ENCODE measurements around the gene EDC4. TPM values are rescaled to one million over a fixed set of nuclear protein-coding genes. Genes with fewer than 3 reads are reported as not detected.

EDC4 gene
- total and polyA plus RNA-seq, 2 experiments from 2014 or later: 46.3 to 59.0 TPM

DNA sequence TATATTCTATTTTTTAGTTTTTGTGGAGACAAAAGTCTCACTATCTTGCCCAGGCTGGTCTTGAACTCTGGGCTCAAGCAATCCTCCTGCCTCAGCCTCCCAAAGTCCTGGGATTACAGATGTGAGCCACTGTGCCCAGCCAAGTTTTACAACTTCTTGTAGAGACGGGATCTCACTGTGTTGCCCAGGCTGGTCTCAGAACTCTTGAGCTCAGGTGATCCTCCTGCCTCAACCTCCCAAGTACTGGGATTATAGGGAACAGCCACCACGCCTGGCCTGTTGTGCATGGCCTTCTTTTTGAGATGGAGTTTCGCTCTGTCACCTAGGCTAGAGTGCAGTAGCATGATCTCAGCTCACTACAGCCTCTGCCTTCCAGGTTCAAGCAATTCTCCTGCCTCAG, 19.2 kb upstream of the EDC4 start:
- Histone ChIP-seq H3K79me2 (peaks cover 94% of the 10 kb centered on the region), H3K4me1 (ENCODE audit: insufficient read depth) (peaks cover 23% of the 10 kb centered on the region), H3K4me3 (no peak overlapping the region), H3K9me2 (replicated peaks; ENCODE audit: insufficient read depth) (no peaks in the 10 kb centered on the region), H3K27ac (no peak overlapping the region), H2AFZ (no peak overlapping the region), H3K36me3 (replicated peaks; ENCODE audit: insufficient read depth, low read depth) (no peaks in the 10 kb centered on the region), H3K9me3 (ENCODE audit: low read depth) (no peaks in the 10 kb centered on the region), H3K27me3 (no peaks in the 10 kb centered on the region), H4K20me1 (ENCODE audit: insufficient read depth, poor library complexity, severe bottlenecking) (peaks cover 71% of the 10 kb centered on the region), H3K4me2 (no peak overlapping the region)
- TF ChIP-seq EZH2 (IDR thresholded peaks at IDR 0.05; ENCODE audit: borderline replicate concordance) (no peak), EZH2phosphoT487 (IDR thresholded peaks at IDR 0.05; ENCODE audit: low read depth, severe bottlenecking, unreplicated experiment) (no peak)
- TF ChIP-seq, protein P1, sequence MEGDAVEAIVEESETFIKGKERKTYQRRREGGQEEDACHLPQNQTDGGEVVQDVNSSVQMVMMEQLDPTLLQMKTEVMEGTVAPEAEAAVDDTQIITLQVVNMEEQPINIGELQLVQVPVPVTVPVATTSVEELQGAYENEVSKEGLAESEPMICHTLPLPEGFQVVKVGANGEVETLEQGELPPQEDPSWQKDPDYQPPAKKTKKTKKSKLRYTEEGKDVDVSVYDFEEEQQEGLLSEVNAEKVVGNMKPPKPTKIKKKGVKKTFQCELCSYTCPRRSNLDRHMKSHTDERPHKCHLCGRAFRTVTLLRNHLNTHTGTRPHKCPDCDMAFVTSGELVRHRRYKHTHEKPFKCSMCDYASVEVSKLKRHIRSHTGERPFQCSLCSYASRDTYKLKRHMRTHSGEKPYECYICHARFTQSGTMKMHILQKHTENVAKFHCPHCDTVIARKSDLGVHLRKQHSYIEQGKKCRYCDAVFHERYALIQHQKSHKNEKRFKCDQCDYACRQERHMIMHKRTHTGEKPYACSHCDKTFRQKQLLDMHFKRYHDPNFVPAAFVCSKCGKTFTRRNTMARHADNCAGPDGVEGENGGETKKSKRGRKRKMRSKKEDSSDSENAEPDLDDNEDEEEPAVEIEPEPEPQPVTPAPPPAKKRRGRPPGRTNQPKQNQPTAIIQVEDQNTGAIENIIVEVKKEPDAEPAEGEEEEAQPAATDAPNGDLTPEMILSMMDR (IDR thresholded peaks at IDR 0.05; ENCODE audit: poor library complexity): no peak
- DNase-seq (ENCODE audit: low spot score): no peak
- 98% methylated on average over 3 of the region's 3 CpGs for WGBS (ENCODE audit: low lambda C conversion rate, missing lambda C conversion rate)

DNA sequence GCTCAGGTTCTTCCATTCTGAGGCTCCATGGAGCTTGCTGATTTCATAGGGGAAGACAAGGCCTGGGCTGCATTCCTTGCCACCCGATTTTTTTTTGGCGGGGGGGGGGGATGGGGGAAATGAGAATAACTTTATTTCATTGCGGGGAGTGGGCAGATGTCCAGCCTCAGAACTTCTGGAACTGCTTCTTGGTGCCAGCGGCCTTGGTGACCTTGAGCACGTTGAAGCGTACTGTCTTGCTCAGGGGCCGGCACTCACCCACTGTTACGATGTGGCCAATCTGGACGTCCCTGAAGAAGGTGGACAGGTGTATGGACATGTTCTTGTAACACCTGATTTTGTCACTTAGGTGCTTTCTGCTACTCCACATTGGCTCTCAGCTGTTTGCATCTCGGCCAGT, 17.1 kb upstream of the EDC4 start:
- Histone ChIP-seq H3K36me3 (replicated peaks; ENCODE audit: insufficient read depth, low read depth) (no peaks in the 10 kb centered on the region), H4K20me1 (ENCODE audit: insufficient read depth, poor library complexity, severe bottlenecking) (peaks cover 77% of the 10 kb centered on the region), H3K27ac (peak overlapping the region; percentile 84), H3K9me3 (ENCODE audit: low read depth) (no peaks in the 10 kb centered on the region), H2AFZ (no peak overlapping the region), H3K27me3 (no peaks in the 10 kb centered on the region), H3K79me2 (peaks cover 95% of the 10 kb centered on the region), H3K4me3 (no peak overlapping the region), H3K9me2 (replicated peaks; ENCODE audit: insufficient read depth) (no peaks in the 10 kb centered on the region), H3K4me2 (no peak overlapping the region), H3K4me1 (ENCODE audit: insufficient read depth) (peaks cover 23% of the 10 kb centered on the region)
- 91% methylated on average over 7 of the region's 10 CpGs for WGBS (ENCODE audit: low lambda C conversion rate, missing lambda C conversion rate)
- TF ChIP-seq, protein P1 (IDR thresholded peaks at IDR 0.05; ENCODE audit: poor library complexity): no peak
- TF ChIP-seq EZH2 (IDR thresholded peaks at IDR 0.05; ENCODE audit: borderline replicate concordance) (no peak), EZH2phosphoT487 (IDR thresholded peaks at IDR 0.05; ENCODE audit: low read depth, severe bottlenecking, unreplicated experiment) (no peak)
- DNase-seq (ENCODE audit: low spot score): no peak

DNA sequence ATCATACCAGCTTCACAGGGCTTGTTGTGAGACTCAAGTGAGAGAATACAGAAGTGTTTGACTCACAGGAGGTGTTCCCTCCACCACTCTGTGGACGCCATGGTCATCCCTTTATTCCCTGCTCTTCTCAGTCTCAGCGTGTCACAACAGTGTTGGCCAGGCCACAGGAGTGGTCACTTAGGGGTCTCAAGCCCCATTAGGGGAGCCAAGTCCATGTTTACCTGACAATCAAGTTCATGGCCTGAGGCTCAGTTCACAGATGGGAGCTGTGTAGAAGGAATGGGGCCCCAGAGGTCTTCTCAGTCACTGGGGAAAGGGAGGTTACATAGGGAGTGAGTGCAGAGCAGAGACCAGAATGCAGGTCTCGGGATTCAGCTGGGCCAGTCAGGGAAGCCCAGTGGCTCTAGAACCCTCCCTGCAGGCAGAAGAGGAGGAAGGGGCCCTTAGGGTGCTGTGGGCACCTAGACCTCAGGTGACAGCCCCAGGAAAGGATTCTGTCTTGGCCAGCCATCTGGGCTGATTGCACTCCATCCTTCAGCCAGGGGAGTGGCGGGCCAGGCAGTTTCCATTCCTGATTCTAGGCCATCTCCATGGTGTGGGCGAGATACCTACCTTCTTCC, 15.8 kb upstream of the EDC4 start:
- H3K27ac ChIP-seq: peak overlapping the region; percentile 84
- peak overlapping the region; percentile 52 for H3K4me2 ChIP-seq

More for the DNA sequence above, 15.8 kb upstream of the EDC4 start:
- Histone ChIP-seq H3K9me3 (ENCODE audit: low read depth) (no peaks in the 10 kb centered on the region), H2AFZ (no peak overlapping the region), H3K9me2 (replicated peaks; ENCODE audit: insufficient read depth) (no peaks in the 10 kb centered on the region), H3K4me3 (no peak overlapping the region), H3K27me3 (no peaks in the 10 kb centered on the region), H3K36me3 (replicated peaks; ENCODE audit: insufficient read depth, low read depth) (no peaks in the 10 kb centered on the region), H4K20me1 (ENCODE audit: insufficient read depth, poor library complexity, severe bottlenecking) (peaks cover 86% of the 10 kb centered on the region), H3K4me1 (ENCODE audit: insufficient read depth) (peaks cover 25% of the 10 kb centered on the region), H3K79me2 (peaks cover 95% of the 10 kb centered on the region)
- no peak for DNase-seq (ENCODE audit: low spot score)
- TF ChIP-seq EZH2 (IDR thresholded peaks at IDR 0.05; ENCODE audit: borderline replicate concordance) (no peak), EZH2phosphoT487 (IDR thresholded peaks at IDR 0.05; ENCODE audit: low read depth, severe bottlenecking, unreplicated experiment) (no peak)
- TF ChIP-seq, protein P1 (IDR thresholded peaks at IDR 0.05; ENCODE audit: poor library complexity): no peak
- WGBS (ENCODE audit: low lambda C conversion rate, missing lambda C conversion rate): 91% methylated on average over 5 of the region's 5 CpGs

Data from hepatocyte (in vitro differentiated cells).